Adrenal gland (tissue), 12 donors: Measurements from ENCODE around the gene KCNA2. TPM values are rescaled to one million over a fixed set of nuclear protein-coding genes. Genes with fewer than 3 reads are reported as not detected.

ENCODE experiments used
- DNase-seq, 7 donors: peaks; one replicate each; pipeline ENCODE4 v3.0.0-alpha.2; 2019 to 2020
- H3K27ac ChIP-seq, 5 donors: fragments of 200-600 bp; sonication (generic) in 4 of 5; 1 replicate in 3 of 5; 2 replicates in 2 of 5; pipeline versions ENCODE4 v1.5.1 to v1.8.0; 2016 to 2020; ENCODE audit warnings: mild to moderate bottlenecking in 1 of 5
- H3K27me3 ChIP-seq: fragments of 200-600 bp; 2 replicates; pipeline ENCODE4 v1.8.0; 2021
- H3K36me3 ChIP-seq, 2 donors: fragments of 200-600 bp; replicated peaks in 1 of 2; 1 replicate in 1 of 2; 2 replicates in 1 of 2; pipeline versions ENCODE4 v1.5.1 to v1.8.0; 2018 to 2022
- H3K4me1 ChIP-seq, 2 donors: fragments of 200-600 bp; replicated peaks in 1 of 2; 1 replicate in 1 of 2; 2 replicates in 1 of 2; pipeline versions ENCODE4 v1.5.1 to v1.8.0; 2018 to 2021
- H3K4me3 ChIP-seq, 4 donors: fragments of 200-600 bp; sonication (generic) in 3 of 4; one replicate each; pipeline ENCODE4 v1.5.1; 2016 to 2018
- H3K9me3 ChIP-seq, 3 donors: fragments of 200-600 bp; sonication (generic) in 1 of 3; replicated peaks in 1 of 3; 1 replicate in 2 of 3; 2 replicates in 1 of 3; pipeline versions ENCODE4 v1.5.1 to v1.8.0; 2016 to 2021
- POLR2A ChIP-seq, 2 donors: fragments of 450-650 bp; IDR thresholded peaks; one replicate each; pipeline ENCODE4 v1.6.1; 2017; ENCODE audit warnings: antibody characterized with exemption in 2 of 2, mild to moderate bottlenecking in 2 of 2, moderate library complexity in 1 of 2
- WGBS, 4 donors: extraction: QIAGEN DNeasy Blood & Tissue Kit in 2 of 4; methylation state at CpG; one replicate each; pipeline versions ENCODE4 v1.1.5 to v1.1.7; 2013 to 2017; 5-methylcytosine and 5-hydroxymethylcytosine counted together
- intact Hi-C, 2 donors: fragments of 100-400 bp; cut with DNase I; formaldehyde crosslinking; loops; one replicate each; pipeline versions ENCODE4 v1.14.1 to v1.15.0; 2022 to 2023
- polyA plus RNA-seq, 3 donors: library from polyadenylated mRNA; stranded (reverse); fragments of 200-250 nt in 2 of 3; fragments of 350-450 nt in 1 of 3; fragmentation: Illumina TruSeq in 1 of 3; extraction: RNeasy Lipid Tissue Mini Kit (QIAGEN cat#74804) in 1 of 3; gene quantifications; one replicate each; pipeline ENCODE4 v1.2.3, GENCODE V29; 2013 to 2014
- total RNA-seq, 9 donors: library from RNA; depleted of rRNA in 4 of 9; stranded (reverse); fragments of >200 nt in 4 of 9; fragments of 120-200 nt in 1 of 9; fragmentation: NEBNext Ultra II Directional in 1 of 9; extraction: Animal tissue kit (Norgen Biotek cat#: 25700) in 1 of 9; gene quantifications; one replicate each; pipeline versions ENCODE4 v1.1.0 to v1.2.4, GENCODE V29; 2013 to 2023
- TF ChIP-seq, protein P1 (sequence below), 6 experiments: fragments of 450-650 bp in 4 of 6; fragments of 200-600 bp in 2 of 6; sonication (generic) in 1 of 6; IDR thresholded peaks; 1 replicate in 5 of 6; 2 replicates in 1 of 6; pipeline versions ENCODE4 v1.5.1 to v1.8.0; 2016 to 2021; ENCODE audit warnings: antibody characterized with exemption in 6 of 6, mild to moderate bottlenecking in 2 of 6, moderate library complexity in 1 of 6
- donor health status: healthy with polysubstance abuse.
- donor health status: Bipolar disorder and iron deficiency.
- donor health status: DM: yes; HTN: yes; CAD: no.
- donor health status: DM: no; HTN: no; CAD: no.
- donor health status: DM: no; HTN: no; CAD: no.
- donor health status: DM: yes; HTN: yes; CAD: no.

The KCNA2 gene
- total and polyA plus RNA-seq, 12 donors = 0.06 to 16.9 (median 0.38) TPM; not detected in 1

GRCh38 chr1:110634086-110634454 lies 27.9 kb upstream of the KCNA2 start:
- intact Hi-C loops = loop anchor here (5.0 kb wide), 2 partner anchors 143 to 148 kb away; no protein-coding TSS in a partner anchor
- Histone ChIP-seq H3K4me1 (no peaks in the 10 kb centered on the region), H3K4me3 (no peak overlapping the region), H3K9me3 (no peaks in the 10 kb centered on the region), H3K27me3 (peaks cover 7% of the 10 kb centered on the region), H3K36me3 (no peaks in the 10 kb centered on the region), H3K27ac (no peak overlapping the region)
- DNase-seq = no peak
- 53 to 58% methylated on average over 1 of the region's 1 CpG; no CpG with 5 or more reads in 2 of the 4 donors for WGBS, 4 donors
- TF ChIP-seq POLR2A (IDR thresholded peaks at IDR 0.05) = no peak
- TF ChIP-seq, protein P1, sequence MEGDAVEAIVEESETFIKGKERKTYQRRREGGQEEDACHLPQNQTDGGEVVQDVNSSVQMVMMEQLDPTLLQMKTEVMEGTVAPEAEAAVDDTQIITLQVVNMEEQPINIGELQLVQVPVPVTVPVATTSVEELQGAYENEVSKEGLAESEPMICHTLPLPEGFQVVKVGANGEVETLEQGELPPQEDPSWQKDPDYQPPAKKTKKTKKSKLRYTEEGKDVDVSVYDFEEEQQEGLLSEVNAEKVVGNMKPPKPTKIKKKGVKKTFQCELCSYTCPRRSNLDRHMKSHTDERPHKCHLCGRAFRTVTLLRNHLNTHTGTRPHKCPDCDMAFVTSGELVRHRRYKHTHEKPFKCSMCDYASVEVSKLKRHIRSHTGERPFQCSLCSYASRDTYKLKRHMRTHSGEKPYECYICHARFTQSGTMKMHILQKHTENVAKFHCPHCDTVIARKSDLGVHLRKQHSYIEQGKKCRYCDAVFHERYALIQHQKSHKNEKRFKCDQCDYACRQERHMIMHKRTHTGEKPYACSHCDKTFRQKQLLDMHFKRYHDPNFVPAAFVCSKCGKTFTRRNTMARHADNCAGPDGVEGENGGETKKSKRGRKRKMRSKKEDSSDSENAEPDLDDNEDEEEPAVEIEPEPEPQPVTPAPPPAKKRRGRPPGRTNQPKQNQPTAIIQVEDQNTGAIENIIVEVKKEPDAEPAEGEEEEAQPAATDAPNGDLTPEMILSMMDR (IDR thresholded peaks at IDR 0.05) = no peak

GRCh38 chr1:110633646-110634030 lies 27.5 kb upstream of the KCNA2 start:
- intact Hi-C loops = loop anchor here (5.0 kb wide), 2 partner anchors 144 to 149 kb away; no protein-coding TSS in a partner anchor
- Histone ChIP-seq H3K9me3 (no peaks in the 10 kb centered on the region), H3K27me3 (peaks cover 7% of the 10 kb centered on the region), H3K36me3 (no peaks in the 10 kb centered on the region), H3K27ac (no peak overlapping the region), H3K4me3 (no peak overlapping the region), H3K4me1 (no peaks in the 10 kb centered on the region)
- DNase-seq = no peak
- TF ChIP-seq, protein P1 (IDR thresholded peaks at IDR 0.05) = no peak
- TF ChIP-seq POLR2A (IDR thresholded peaks at IDR 0.05) = no peak
- WGBS, 4 donors = 61 to 70% (median 64%) methylated on average over 2 of the region's 2 CpGs

GRCh38 chr1:110631836-110632620 lies 25.9 kb upstream of the KCNA2 start:
- intact Hi-C loops = loop anchor here (2.0 to 5.0 kb wide), 3 partner anchors 135 to 150 kb away; no protein-coding TSS in a partner anchor
- Histone ChIP-seq H3K4me1 (no peaks in the 10 kb centered on the region), H3K27ac (no peak overlapping the region), H3K36me3 (no peaks in the 10 kb centered on the region), H3K4me3 (no peak overlapping the region), H3K9me3 (no peaks in the 10 kb centered on the region), H3K27me3 (peaks cover 7% of the 10 kb centered on the region)
- no peak for TF ChIP-seq POLR2A (IDR thresholded peaks at IDR 0.05)
- TF ChIP-seq, protein P1 (IDR thresholded peaks at IDR 0.05) = no peak
- no peak for DNase-seq
- 64 to 77% (median 70%) methylated on average over 6 of the region's 6 CpGs for WGBS, 4 donors

DNA sequence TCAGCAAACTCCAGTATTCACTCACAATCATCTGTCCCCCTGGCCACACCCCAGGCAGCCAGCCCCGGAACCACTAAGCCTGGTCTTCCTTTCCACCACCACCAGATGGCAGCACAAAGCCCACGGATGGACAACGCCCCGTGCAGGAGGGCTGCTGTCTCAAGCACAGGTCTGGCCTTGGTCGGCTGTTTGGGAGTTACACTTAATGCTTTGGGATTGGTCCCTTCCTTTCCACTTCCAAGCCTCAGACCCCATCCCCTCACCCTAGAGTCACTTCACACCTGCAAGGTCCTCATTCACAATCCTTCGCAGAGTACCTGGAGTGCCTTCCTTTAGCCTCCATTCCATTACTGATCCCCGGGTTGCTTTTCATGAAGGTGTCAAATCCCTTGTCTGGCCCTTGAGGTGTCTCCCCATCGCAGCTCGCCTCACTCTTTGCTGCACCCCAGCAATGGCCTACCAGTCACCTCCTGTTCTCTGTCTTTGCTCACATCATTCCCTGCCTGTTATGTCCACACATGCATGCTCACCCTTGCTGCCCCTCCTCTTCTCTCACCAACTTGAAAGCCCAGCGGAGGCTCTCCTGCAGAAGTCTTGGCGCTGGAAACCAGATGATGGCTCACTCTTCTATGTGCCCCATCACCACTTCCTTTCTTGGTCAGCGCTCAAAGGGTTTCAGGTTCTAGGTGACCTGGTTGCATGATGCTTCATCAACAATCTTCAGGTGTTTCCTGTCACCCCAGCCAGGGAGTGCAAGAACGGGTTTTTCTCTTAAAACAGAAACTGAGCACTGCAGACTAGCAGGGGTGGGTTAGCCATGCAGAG lies 24.9 kb upstream of the KCNA2 start:
- peak; percentile 72 to 86 (median 77) for DNase-seq
- Histone ChIP-seq H3K9me3 (no peaks in the 10 kb centered on the region), H3K27ac (no peak overlapping the region), H3K4me3 (no peak overlapping the region), H3K27me3 (peaks cover 7% of the 10 kb centered on the region), H3K36me3 (no peaks in the 10 kb centered on the region), H3K4me1 (no peaks in the 10 kb centered on the region)
- intact Hi-C loops = loop anchor here (2.0 to 5.0 kb wide), 3 partner anchors 136 to 151 kb away; no protein-coding TSS in a partner anchor
- no peak for TF ChIP-seq POLR2A (IDR thresholded peaks at IDR 0.05)
- TF ChIP-seq, protein P1 (IDR thresholded peaks at IDR 0.05) = peak; percentile 65 to 86 (median 80)
- WGBS, 4 donors = 26 to 34% (median 27%) methylated on average over 13 of the region's 13 CpGs
